SK-N-SH (cell line): ENCODE data around the gene ALAS1.

ENCODE experiments used
- CTCF ChIP-seq: fragments of 200-600 bp; sonication (generic); IDR thresholded peaks from 2 replicates; pipeline ENCODE4 v1.6.1; 2017; ENCODE audit warnings: antibody characterized with exemption, mild to moderate bottlenecking, moderate library complexity
- EZH2phosphoT487 ChIP-seq: fragments of 200-600 bp; sonication (generic); IDR thresholded peaks from 2 replicates; pipeline ENCODE4 v1.6.1; 2017; ENCODE audit warnings: low read depth, mixed run types, mild to moderate bottlenecking, antibody characterized with exemption, moderate library complexity, borderline replicate concordance
- MAX ChIP-seq: IDR thresholded peaks from 2 replicates; pipeline ENCODE4 v1.4.0; 2012; ENCODE audit warnings: low read depth
- PBX3 ChIP-seq: IDR thresholded peaks from 2 replicates; pipeline ENCODE4; 2012
- POLR2AphosphoS5 ChIP-seq: IDR thresholded peaks from 2 replicates; pipeline ENCODE4 v1.6.1; 2012; ENCODE audit warnings: low read depth, low read length
- REST ChIP-seq: IDR thresholded peaks from 2 replicates; pipeline ENCODE4 v1.6.1; 2012; ENCODE audit warnings: mild to moderate bottlenecking, low read depth, low read length, moderate library complexity
- SIN3A ChIP-seq: IDR thresholded peaks from 2 replicates; pipeline ENCODE4 v1.6.1; 2012; ENCODE audit warnings: low read depth, mild to moderate bottlenecking, low read length, moderate library complexity, borderline replicate concordance
- TCF12 ChIP-seq: IDR thresholded peaks from 2 replicates; pipeline ENCODE4 v1.4.0; 2012
- USF2 ChIP-seq: fragments of 150-350 bp; IDR thresholded peaks from 2 replicates; pipeline ENCODE4 v1.6.1; 2017; ENCODE audit warnings: antibody characterized with exemption, low read length, low read depth, borderline replicate concordance
- YY1 ChIP-seq: IDR thresholded peaks from 2 replicates; pipeline ENCODE4 v1.4.0; 2012; ENCODE audit warnings: low read depth, mild to moderate bottlenecking

GRCh38 chr3:52233968-52234367 is 36.0 kb downstream of the ALAS1 start:
- TF ChIP-seq MAX (no peak), POLR2AphosphoS5 (no peak), USF2 (no peak), REST (no peak), TCF12 (no peak), CTCF (no peak), PBX3 (no peak), EZH2phosphoT487 (no peak), YY1 (no peak), SIN3A (no peak)
